HL-60/S4 treated with retinoic acid at 250 ng/mL for 4 days and 3 days (cell line): Measurements from ENCODE around the gene SNX9.
"Not testable (repeated sequence)": the region's sequence is repeated elsewhere in the genome, so short reads cannot be mapped to it uniquely, and the experiment has no call there.

ENCODE experiments used
- in situ Hi-C: fragments of 300-500 bp; cut with MboI; formaldehyde crosslinking; loops from 2 replicates; pipeline ENCODE4 v1.7.0; 2022; ENCODE audit warnings: low sequenced_read_pairs

Gene SNX9

GRCh38 chr6:157830354-157831017, 7.4 kb downstream of the SNX9 start:
- in situ Hi-C loops = no loop called here

- in situ Hi-C loops = no loop called here
Measured at GRCh38 chr6:157831018-157831369, 7.9 kb downstream of the SNX9 start.

DNA sequence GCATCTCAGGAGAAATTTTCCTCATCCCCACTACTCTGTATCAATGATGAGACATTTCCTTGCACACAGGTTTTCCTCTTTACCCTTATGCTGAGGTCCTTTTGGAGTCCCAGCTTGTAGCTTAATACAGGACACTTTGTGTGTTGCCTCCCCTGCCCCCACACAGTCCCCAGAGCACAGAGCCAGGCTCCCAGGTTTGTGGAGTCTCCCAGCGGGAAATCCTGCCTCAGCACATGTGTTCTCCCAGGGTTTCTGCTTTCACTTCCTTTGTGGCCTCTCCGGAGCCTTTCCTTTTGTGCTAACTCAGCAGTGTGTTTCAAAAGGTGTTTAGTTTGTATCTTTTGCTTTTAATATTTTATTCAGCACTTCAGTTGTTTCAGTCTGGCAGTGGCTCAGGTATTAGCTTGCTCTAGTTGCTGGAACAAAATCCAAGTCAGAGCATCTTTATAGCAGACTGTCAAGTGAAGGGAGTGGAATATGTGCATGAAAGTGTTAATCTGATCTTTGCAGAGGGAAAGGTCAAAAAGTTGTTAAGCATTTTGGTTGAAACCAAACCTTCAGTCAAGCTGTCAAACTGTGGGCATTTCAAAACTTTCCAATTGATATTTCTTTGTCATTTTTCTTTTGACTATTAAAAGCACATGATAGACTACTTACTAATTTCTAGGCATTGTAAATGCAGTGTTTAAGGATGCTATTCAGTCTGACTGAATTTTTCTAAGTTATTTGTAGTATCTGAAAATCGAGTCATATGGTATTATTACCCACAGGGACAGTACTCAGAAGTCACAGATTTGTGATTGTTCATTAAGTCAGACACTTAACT, 8.6 kb downstream of the SNX9 start:
- in situ Hi-C loops = no loop called here

DNA sequence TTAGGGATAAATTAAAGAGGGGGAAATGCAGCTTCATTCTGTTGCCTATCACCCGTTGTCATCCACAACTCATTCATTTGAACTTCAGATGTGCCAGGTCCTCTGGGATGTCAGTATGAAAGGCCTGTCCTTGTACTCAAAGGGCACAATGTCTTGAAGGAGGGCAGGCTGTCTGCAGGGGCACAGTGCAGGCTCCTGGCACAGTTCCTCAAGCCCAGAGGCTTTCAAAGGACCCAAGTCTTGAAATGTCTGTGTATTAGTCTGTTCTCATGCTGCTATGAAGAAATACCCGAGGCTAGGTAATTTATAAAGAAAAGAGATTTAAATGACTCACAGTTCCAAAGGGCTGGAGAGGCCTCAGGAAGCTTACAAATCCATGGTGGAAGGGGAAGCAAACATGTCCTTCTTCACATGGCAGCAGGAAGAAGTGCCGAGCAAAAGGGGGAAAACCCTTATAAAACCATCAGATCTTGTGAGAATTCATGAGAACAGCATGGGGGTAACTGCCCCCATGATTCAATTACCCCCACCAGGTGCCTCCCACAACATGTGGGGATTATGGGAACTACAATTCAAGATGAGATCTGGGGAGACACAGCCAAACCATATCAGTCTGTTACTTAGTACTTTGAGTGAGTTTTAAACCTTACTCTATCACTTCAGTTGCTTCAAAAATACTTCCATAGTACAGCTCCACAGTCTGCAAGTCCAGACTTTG, 9.4 kb downstream of the SNX9 start:
- in situ Hi-C loops = no loop called here

GRCh38 chr6:157834549-157834948, 11.5 kb downstream of the SNX9 start:
- in situ Hi-C loops = no loop called here

GRCh38 chr6:157838718-157839430, 15.8 kb downstream of the SNX9 start:
- in situ Hi-C loops = no loop called here

DNA sequence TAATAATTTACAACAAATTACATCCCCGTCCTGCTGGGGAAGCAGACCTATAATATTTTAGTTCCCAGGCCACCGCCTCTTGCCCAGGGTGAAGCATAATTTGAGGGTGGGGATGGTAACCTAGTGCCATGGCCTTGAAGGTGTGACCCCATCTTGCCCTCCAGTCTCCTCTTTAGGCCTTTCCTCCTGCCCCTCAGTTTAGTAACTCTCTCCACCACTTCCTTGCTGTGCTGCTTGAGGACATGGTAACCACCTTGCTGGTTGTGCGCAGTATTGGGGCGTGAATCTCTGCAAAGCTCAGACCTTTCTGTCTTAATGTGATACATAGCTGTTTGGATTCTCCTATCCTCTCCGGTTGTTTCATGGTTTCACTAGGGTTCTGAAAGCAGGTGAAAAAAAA, 16.6 kb downstream of the SNX9 start:
- in situ Hi-C loops = no loop called here

- in situ Hi-C loops = no loop called here
Measured at GRCh38 chr6:157840261-157840660, 17.2 kb downstream of the SNX9 start.

DNA sequence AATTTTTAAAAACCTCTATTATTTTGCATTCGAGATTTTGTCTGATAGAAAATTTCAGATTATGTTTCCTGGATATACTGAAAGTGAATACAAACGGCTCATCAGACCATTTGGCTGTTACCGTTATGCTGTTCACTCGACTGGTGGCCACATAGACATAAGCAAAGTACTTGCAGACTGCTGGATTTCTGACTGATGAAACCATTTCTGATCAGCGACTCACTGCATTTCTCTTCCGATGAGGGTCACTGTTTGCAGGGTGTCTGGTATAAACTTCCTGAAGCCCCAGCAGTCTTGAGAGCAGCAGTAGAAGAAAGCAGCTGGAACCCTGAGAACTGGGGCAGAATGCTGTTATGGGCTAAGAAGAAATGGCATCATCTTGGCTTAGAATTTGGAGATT, 17.7 kb downstream of the SNX9 start:
- in situ Hi-C loops = no loop called here

DNA sequence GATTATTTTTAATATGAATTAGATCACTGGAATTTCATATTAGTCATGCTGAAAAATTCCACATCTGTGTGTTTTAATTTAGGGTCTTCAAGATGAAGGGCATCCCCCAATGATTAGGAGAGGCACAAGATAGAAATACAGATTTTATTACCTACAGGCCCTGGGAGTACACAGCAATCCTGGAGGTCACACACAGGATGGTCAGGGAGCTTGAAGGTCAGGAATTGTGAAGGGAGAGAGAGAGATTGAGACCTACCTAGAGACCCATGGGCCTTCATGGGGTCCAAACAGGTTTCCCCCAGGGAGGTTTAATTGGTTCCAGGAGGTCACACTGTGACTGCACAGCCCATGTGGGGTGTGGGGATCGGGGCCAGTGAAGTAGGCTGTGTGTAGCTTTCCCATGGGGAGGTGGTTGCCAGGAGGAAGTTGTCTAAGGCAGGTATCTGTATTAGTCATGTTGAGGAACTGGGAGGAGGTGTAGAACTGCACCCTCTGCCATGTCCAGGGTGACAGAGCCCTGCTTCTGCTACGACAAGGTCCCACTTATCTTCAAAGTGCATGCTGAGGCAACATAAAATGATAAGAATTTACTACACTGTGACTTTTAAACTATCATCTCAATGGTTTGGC, 18.3 kb downstream of the SNX9 start:
- in situ Hi-C loops = no loop called here

DNA sequence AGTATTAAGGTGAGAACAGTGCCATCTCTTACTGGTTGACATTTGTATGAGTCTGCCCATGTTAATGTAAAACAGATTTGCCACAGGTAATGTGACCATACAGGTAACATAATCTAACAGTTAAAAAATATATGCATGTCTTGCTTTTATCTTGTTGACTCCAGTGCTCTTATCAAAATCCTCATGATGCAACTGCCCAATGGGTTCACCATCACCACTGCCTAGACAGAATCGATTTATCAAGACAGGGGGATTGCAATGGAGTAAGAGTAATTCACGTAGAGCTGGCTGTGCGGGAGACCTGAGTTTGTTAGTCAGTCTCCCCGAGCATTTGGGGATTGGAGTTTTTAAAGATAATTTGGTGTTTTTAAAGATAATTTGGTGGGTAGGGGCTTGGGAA, 19.2 kb downstream of the SNX9 start:
- in situ Hi-C loops = no loop called here

- in situ Hi-C loops = not testable (repeated sequence)
Measured at GRCh38 chr6:157844196-157844595, 21.1 kb downstream of the SNX9 start.

GRCh38 chr6:157845493-157846259, 22.6 kb downstream of the SNX9 start:
- in situ Hi-C loops = no loop called here

GRCh38 chr6:157847846-157848245, 24.8 kb downstream of the SNX9 start:
- in situ Hi-C loops = no loop called here

DNA sequence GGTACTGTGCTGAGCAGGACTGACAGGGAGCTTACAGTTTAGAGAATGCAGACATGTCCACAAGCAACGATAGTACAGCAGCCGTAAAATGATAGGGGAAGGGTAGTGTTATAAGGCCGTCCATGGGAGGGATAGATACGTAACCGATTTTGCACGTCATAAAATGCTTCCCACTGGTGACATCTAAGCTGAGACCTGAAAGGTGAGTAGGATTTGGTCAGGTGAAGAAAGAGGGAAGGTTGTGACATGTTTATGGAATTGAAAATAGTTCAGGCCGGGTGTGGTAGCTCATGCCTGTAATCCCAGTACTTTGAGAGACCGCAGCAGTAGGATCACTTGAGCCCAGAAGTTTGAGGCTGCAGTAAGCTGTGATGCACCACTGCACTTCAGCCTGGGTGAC, 25.6 kb downstream of the SNX9 start:
- in situ Hi-C loops = no loop called here

- in situ Hi-C loops = no loop called here
Measured at GRCh38 chr6:157849288-157850017, 26.4 kb downstream of the SNX9 start.

GRCh38 chr6:157850030-157850429, 27.0 kb downstream of the SNX9 start:
- in situ Hi-C loops = no loop called here

GRCh38 chr6:157853018-157853805, 30.2 kb downstream of the SNX9 start:
- in situ Hi-C loops = no loop called here
